Spleen (tissue), 7 donors: ENCODE measurements around the gene HAVCR1.
"Not testable (repeated sequence)": the region's sequence is repeated elsewhere in the genome, so short reads cannot be mapped to it uniquely, and the experiment has no call there.

Experiments used
- CTCF ChIP-seq, 11 experiments: fragments of 200-600 bp in 7 of 11; fragments of 450-650 bp in 4 of 11; sonication (generic) in 4 of 11; IDR thresholded peaks in 8 of 11; conservative IDR thresholded peaks in 3 of 11; 1 replicate in 7 of 11; 2 replicates in 4 of 11; pipeline versions ENCODE4 v1.4.0 to v1.8.0; 2016 to 2021; ENCODE audit warnings: antibody characterized with exemption in 11 of 11, inconsistent platforms in 4 of 11, mild to moderate bottlenecking in 1 of 11
- POLR2A ChIP-seq, 3 donors: fragments of 450-650 bp; IDR thresholded peaks; one replicate each; pipeline ENCODE4 v1.5.1; 2017; ENCODE audit warnings: antibody characterized with exemption in 3 of 3, mild to moderate bottlenecking in 1 of 3
- donor health status: DM: no; HTN: no; CAD: no; lungs with moderate emphysema.
- donor health status: DM: no; HTN: no; CAD: no.
- donor health status: DM: no; HTN: no; CAD: no.

GRCh38 chr5:157027663-157028062 lies 31.3 kb downstream of the HAVCR1 start:
- not testable (repeated sequence) for TF ChIP-seq CTCF (IDR thresholded peaks at IDR 0.05 in 8 of 11, conservative IDR thresholded peaks at IDR 0.05 in 3 of 11); POLR2A (IDR thresholded peaks at IDR 0.05)
